Neuronal stem cell (in vitro differentiated cells): ENCODE data around the gene MAP3K19.

Experiments used
- DNase-seq: peaks from one replicate; pipeline ENCODE4 v3.0.0-alpha.2; 2013; ENCODE audit warnings: low spot score
- H2AFZ ChIP-seq: one replicate; pipeline ENCODE4 v1.6.1; 2013; ENCODE audit warnings: mild to moderate bottlenecking, low read length, inconsistent platforms
- H2AK5ac ChIP-seq: 2 replicates; pipeline ENCODE4 v1.6.1; 2013; ENCODE audit warnings: low read depth, mild to moderate bottlenecking, inconsistent platforms, low read length, moderate library complexity, mixed read lengths
- H2BK120ac ChIP-seq: 2 replicates; pipeline ENCODE4 v1.6.1; 2013; ENCODE audit warnings: low read depth, mild to moderate bottlenecking, inconsistent platforms, low read length, moderate library complexity, mixed read lengths
- H2BK12ac ChIP-seq: one replicate; pipeline ENCODE4 v1.6.1; 2013; ENCODE audit warnings: low read length, inconsistent platforms
- H2BK15ac ChIP-seq: 2 replicates; pipeline ENCODE4 v1.6.1; 2013; ENCODE audit warnings: mild to moderate bottlenecking, low read length, inconsistent platforms, mixed read lengths
- H2BK5ac ChIP-seq: one replicate; pipeline ENCODE4 v1.6.1; 2013; ENCODE audit warnings: inconsistent platforms, mild to moderate bottlenecking, low read length, moderate library complexity
- H3K14ac ChIP-seq: one replicate; pipeline ENCODE4 v1.6.1; 2013; ENCODE audit warnings: low read length, inconsistent platforms
- H3K18ac ChIP-seq: 2 replicates; pipeline ENCODE4 v1.6.1; 2013; ENCODE audit warnings: low read length, inconsistent platforms
- H3K23ac ChIP-seq: 2 replicates; pipeline ENCODE4 v1.6.1; 2013; ENCODE audit warnings: low read depth, mild to moderate bottlenecking, mixed read lengths, low read length, inconsistent platforms; ENCODE audit not compliant: poor library complexity
- H3K27ac ChIP-seq: replicated peaks from 3 replicates; pipeline ENCODE4 v1.5.1; 2013; ENCODE audit warnings: low read length, inconsistent platforms
- H3K27me3 ChIP-seq, 3 experiments: 2 replicates each; pipeline ENCODE4 v1.6.1; 2013; ENCODE audit warnings: low read length in 3 of 3, mild to moderate bottlenecking in 2 of 3, inconsistent platforms in 1 of 3, low read depth in 1 of 3, mixed read lengths in 1 of 3, moderate library complexity in 1 of 3; ENCODE audit not compliant: control insufficient read depth in 3 of 3, insufficient read depth in 3 of 3
- H3K36me3 ChIP-seq, 2 donors: replicated peaks in 1 of 2; 2 replicates each; pipeline ENCODE4 v1.6.1; 2013; ENCODE audit warnings: low read length in 2 of 2; ENCODE audit not compliant: control insufficient read depth in 2 of 2, insufficient read depth in 2 of 2
- H3K4ac ChIP-seq: 2 replicates; pipeline ENCODE4 v1.6.1; 2013; ENCODE audit warnings: inconsistent platforms, mild to moderate bottlenecking, low read length, moderate library complexity
- H3K4me1 ChIP-seq, 2 donors: 1 replicate in 1 of 2; 2 replicates in 1 of 2; pipeline ENCODE4 v1.6.1; 2013; ENCODE audit warnings: low read length in 2 of 2, low read depth in 1 of 2; ENCODE audit not compliant: control insufficient read depth in 2 of 2, insufficient read depth in 1 of 2
- H3K4me2 ChIP-seq: one replicate; pipeline ENCODE4 v1.6.1; 2013; ENCODE audit warnings: mild to moderate bottlenecking, low read length, inconsistent platforms; ENCODE audit not compliant: insufficient read depth, poor library complexity, severe bottlenecking
- H3K4me3 ChIP-seq, 2 donors: 2 replicates each; pipeline ENCODE4 v1.5.1; 2013; ENCODE audit warnings: low read length in 2 of 2, mild to moderate bottlenecking in 2 of 2, inconsistent platforms in 1 of 2, moderate library complexity in 1 of 2
- H3K79me1 ChIP-seq: one replicate; pipeline ENCODE4 v1.6.1; 2013; ENCODE audit warnings: low read depth, mild to moderate bottlenecking, inconsistent platforms, low read length, moderate library complexity
- H3K9ac ChIP-seq: one replicate; pipeline ENCODE4 v1.6.1; 2013; ENCODE audit warnings: mild to moderate bottlenecking, low read depth, low read length, inconsistent platforms; ENCODE audit not compliant: poor library complexity
- H3K9me3 ChIP-seq, 2 donors: replicated peaks in 1 of 2; 2 replicates each; pipeline versions ENCODE3 to v1.6.1; 2013; ENCODE audit warnings: low read length in 2 of 2, mild to moderate bottlenecking in 2 of 2, inconsistent platforms in 1 of 2, low read depth in 1 of 2, mixed read lengths in 1 of 2, moderate library complexity in 1 of 2; ENCODE audit not compliant: control insufficient read depth in 2 of 2, insufficient read depth in 1 of 2
- H4K8ac ChIP-seq: one replicate; pipeline ENCODE4 v1.6.1; 2013; ENCODE audit warnings: low read depth, mild to moderate bottlenecking, inconsistent platforms, low read length, moderate library complexity
- H4K91ac ChIP-seq: one replicate; pipeline ENCODE4 v1.6.1; 2013; ENCODE audit warnings: low read length, low read depth, mild to moderate bottlenecking, inconsistent platforms; ENCODE audit not compliant: poor library complexity
- WGBS, 2 donors: extraction: QIAGEN DNeasy Blood & Tissue Kit; methylation state at CpG; one replicate each; pipeline ENCODE4 v1.1.7; 2013; ENCODE audit warnings: missing lambda C conversion rate in 2 of 2, mixed read lengths in 1 of 2; ENCODE audit not compliant: insufficient read length in 2 of 2, insufficient replicate concordance in 1 of 2; ENCODE audit errors: extremely low coverage in 2 of 2; 5-methylcytosine and 5-hydroxymethylcytosine counted together

Gene MAP3K19

GRCh38 chr2:135021618-135022017 lies 25.6 kb downstream of the MAP3K19 start:
- H3K14ac ChIP-seq, result no peak overlapping the region
- H3K4me1 ChIP-seq, result no peaks in the 10 kb centered on the region
- H3K4me3 ChIP-seq, result no peak overlapping the region
- no peak overlapping the region for H4K91ac ChIP-seq
- no peaks in the 10 kb centered on the region for H3K36me3 ChIP-seq
- H3K9ac ChIP-seq, result no peak overlapping the region
- DNase-seq, result no peak
- no peak overlapping the region for H3K4me2 ChIP-seq
- no peak overlapping the region for H3K27ac ChIP-seq
- H2AK5ac ChIP-seq, result no peak overlapping the region
- no CpG with 5 or more reads among the region's 1 CpG for WGBS, 2 donors
- no peaks in the 10 kb centered on the region for H3K79me1 ChIP-seq
- no peaks in the 10 kb centered on the region for H3K27me3 ChIP-seq
- H2BK5ac ChIP-seq, result no peak overlapping the region
- no peak overlapping the region for H2BK12ac ChIP-seq
- no peak overlapping the region for H2BK120ac ChIP-seq
- no peak overlapping the region for H4K8ac ChIP-seq
- H3K23ac ChIP-seq, result no peak overlapping the region
- H3K18ac ChIP-seq, result no peak overlapping the region
- no peak overlapping the region for H2AFZ ChIP-seq
- H3K4ac ChIP-seq, result no peak overlapping the region
- H2BK15ac ChIP-seq, result no peak overlapping the region
- no peaks in the 10 kb centered on the region for H3K9me3 ChIP-seq

- Histone ChIP-seq H3K27me3 (no peaks in the 10 kb centered on the region), H2BK5ac (no peak overlapping the region)
Measured at GRCh38 chr2:135011633-135012032, 35.6 kb downstream of the MAP3K19 start.

GRCh38 chr2:135010200-135010942 lies 36.9 kb downstream of the MAP3K19 start:
- Histone ChIP-seq H3K23ac (no peak overlapping the region), H3K9ac (no peak overlapping the region), H3K4ac (no peak overlapping the region), H2BK5ac (no peak overlapping the region), H2AK5ac (no peak overlapping the region), H3K27me3 (no peaks in the 10 kb centered on the region), H2BK15ac (no peak overlapping the region), H3K4me3 (no peak overlapping the region), H2AFZ (no peak overlapping the region), H3K36me3 (no peaks in the 10 kb centered on the region), H4K8ac (no peak overlapping the region), H4K91ac (no peak overlapping the region), H3K4me1 (no peaks in the 10 kb centered on the region), H3K79me1 (no peaks in the 10 kb centered on the region), H3K9me3 (no peaks in the 10 kb centered on the region), H3K4me2 (no peak overlapping the region), H2BK12ac (no peak overlapping the region), H3K14ac (no peak overlapping the region), H3K27ac (no peak overlapping the region), H3K18ac (no peak overlapping the region), H2BK120ac (no peak overlapping the region)
- DNase-seq, result no peak
- no CpG with 5 or more reads among the region's 10 CpGs for WGBS, 2 donors

More at GRCh38 chr2:135011633-135012032, 35.6 kb downstream of the MAP3K19 start:
- Histone ChIP-seq H3K4me3 (no peak overlapping the region), H3K36me3 (no peaks in the 10 kb centered on the region), H4K8ac (no peak overlapping the region), H3K18ac (no peak overlapping the region), H3K23ac (no peak overlapping the region), H3K4ac (no peak overlapping the region), H3K79me1 (no peaks in the 10 kb centered on the region), H3K9ac (no peak overlapping the region), H3K14ac (no peak overlapping the region), H3K9me3 (peaks cover 0 to 3% of the 10 kb centered on the region in 2 donors), H2BK120ac (no peak overlapping the region), H2AFZ (no peak overlapping the region), H3K27ac (no peak overlapping the region), H2BK12ac (no peak overlapping the region), H4K91ac (no peak overlapping the region), H2AK5ac (no peak overlapping the region), H3K4me1 (no peaks in the 10 kb centered on the region), H3K4me2 (no peak overlapping the region), H2BK15ac (no peak overlapping the region)
- no peak for DNase-seq

GRCh38 chr2:135009339-135009738 lies 37.9 kb downstream of the MAP3K19 start:
- no peak overlapping the region for H4K91ac ChIP-seq
- no peak overlapping the region for H3K23ac ChIP-seq
- H3K14ac ChIP-seq, result no peak overlapping the region
- no peaks in the 10 kb centered on the region for H3K36me3 ChIP-seq
- H3K79me1 ChIP-seq, result no peaks in the 10 kb centered on the region
- no peak overlapping the region for H2AK5ac ChIP-seq
- H4K8ac ChIP-seq, result no peak overlapping the region
- H3K27me3 ChIP-seq, result peaks cover 0 to 3% (median 0%) of the 10 kb centered on the region in 3 experiments
- no peak for DNase-seq
- H2AFZ ChIP-seq, result no peak overlapping the region
- no peaks in the 10 kb centered on the region for H3K9me3 ChIP-seq
- H2BK12ac ChIP-seq, result no peak overlapping the region
- H3K9ac ChIP-seq, result no peak overlapping the region
- no peak overlapping the region for H2BK120ac ChIP-seq
- H3K4ac ChIP-seq, result no peak overlapping the region
- H2BK15ac ChIP-seq, result no peak overlapping the region
- no peak overlapping the region for H3K27ac ChIP-seq
- H3K18ac ChIP-seq, result no peak overlapping the region
- H3K4me3 ChIP-seq, result no peak overlapping the region
- no peak overlapping the region for H2BK5ac ChIP-seq
- H3K4me2 ChIP-seq, result no peak overlapping the region
- no peaks in the 10 kb centered on the region for H3K4me1 ChIP-seq
- WGBS, 2 donors, result no CpG with 5 or more reads among the region's 1 CpG
